Measurements from ENCODE around the gene CAMK1. TPM values are rescaled to one million over a fixed set of nuclear protein-coding genes. Genes with fewer than 3 reads are reported as not detected.

The CAMK1 gene
- total RNA-seq, 1 donor from 2014 or later, result 30.6 TPM

DNA sequence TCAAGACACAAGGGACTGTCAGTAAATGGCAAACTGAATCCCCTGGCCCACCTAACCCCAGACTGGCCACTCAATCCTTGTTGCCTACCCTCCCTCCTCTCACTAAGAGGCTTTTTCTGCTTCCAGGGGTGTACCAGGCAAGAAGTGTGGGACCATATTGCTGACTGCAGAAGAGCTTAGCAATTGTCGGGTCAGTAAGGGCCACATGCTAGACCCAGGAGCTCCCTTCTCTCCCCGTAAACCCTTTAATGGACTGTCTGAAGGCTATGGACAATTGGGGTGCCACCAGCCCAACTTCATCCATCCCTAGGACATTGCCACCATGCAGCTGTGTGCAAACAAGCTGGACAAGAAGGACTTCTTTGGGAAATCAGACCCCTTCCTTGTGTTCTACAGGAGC is 57.3 kb downstream of the CAMK1 start:
- DNase-seq (ENCODE audit: low spot score), result no peak

DNA sequence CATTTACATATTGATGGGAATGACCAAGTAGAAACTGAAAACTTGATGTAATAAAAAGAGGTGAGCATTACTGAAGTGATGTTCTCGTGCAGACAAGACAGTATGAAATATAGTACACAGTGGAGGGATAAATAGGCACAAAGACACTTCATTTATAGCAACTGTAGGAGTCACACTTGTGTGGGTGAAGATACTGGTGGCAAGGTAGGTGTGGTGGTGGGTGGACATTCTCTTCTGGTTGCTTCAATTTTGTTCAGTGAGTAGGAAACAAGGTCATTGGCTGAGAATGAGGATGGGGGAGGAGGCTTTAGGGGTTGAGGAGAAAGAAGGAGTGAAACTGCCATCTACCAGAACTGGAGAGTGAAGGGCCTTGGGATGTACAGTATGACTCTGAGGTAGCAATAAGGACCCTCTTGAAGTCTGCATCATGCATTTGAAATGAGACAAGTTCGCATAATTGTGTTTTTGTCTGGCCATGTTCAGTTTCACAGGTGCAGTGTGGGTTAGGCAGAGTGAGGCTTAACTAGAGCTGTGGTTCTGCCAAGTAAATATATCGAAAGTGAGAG is 59.5 kb downstream of the CAMK1 start:
- no peak for DNase-seq (ENCODE audit: low spot score)

Other genes starting within 250 kb of the CAMK1 start
- not detected for gene LHFPL4, start 216.1 kb downstream of the CAMK1 start, total RNA-seq
- 32.7 TPM for gene MTMR14, start 120.4 kb downstream of the CAMK1 start, total RNA-seq
- 0.37 TPM for gene CPNE9, start 66.1 kb downstream of the CAMK1 start, total RNA-seq
- gene BRPF1, start 38.2 kb downstream of the CAMK1 start, total RNA-seq, result 17.3 TPM
- 37.6 TPM for gene OGG1, start 20.0 kb downstream of the CAMK1 start, total RNA-seq
- 63.3 TPM for gene TADA3, start 22.5 kb upstream of the CAMK1 start, total RNA-seq
- gene ARPC4, start 23.1 kb upstream of the CAMK1 start, total RNA-seq, result 137 TPM
- 62.8 TPM for gene TTLL3, start 40.3 kb upstream of the CAMK1 start, total RNA-seq
- gene RPUSD3, start 74.1 kb upstream of the CAMK1 start, total RNA-seq, result 37.5 TPM
- 5.0 TPM for gene CIDEC, start 110.3 kb upstream of the CAMK1 start, total RNA-seq
- gene JAGN1, start 120.7 kb upstream of the CAMK1 start, total RNA-seq, result 30.7 TPM
- 91.5 TPM for gene IL17RE, start 132.9 kb upstream of the CAMK1 start, total RNA-seq
- 33.3 TPM for gene IL17RC, start 147.2 kb upstream of the CAMK1 start, total RNA-seq
- 116 TPM for gene CRELD1, start 163.9 kb upstream of the CAMK1 start, total RNA-seq
- gene PRRT3, start 182.5 kb upstream of the CAMK1 start, total RNA-seq, result 6.1 TPM
- 73.9 TPM for gene EMC3, start 216.9 kb upstream of the CAMK1 start, total RNA-seq

Measured in mucosa of gallbladder (tissue), 1 donor.